ENCODE data around the gene ITGA11. TPM values are rescaled to one million over a fixed set of nuclear protein-coding genes. Genes with fewer than 3 reads are reported as not detected.

ITGA11 gene
- total RNA-seq, 1 experiment from 2014 or later, result 0.70 TPM

- Histone ChIP-seq H4K20me1 (ENCODE audit: insufficient read depth) (no peaks in the 10 kb centered on the region), H2AFZ (no peak overlapping the region), H3K4me1 (replicated peaks; ENCODE audit: insufficient read depth) (peaks cover 22% of the 10 kb centered on the region), H3K27me3 (ENCODE audit: insufficient read depth, low read depth) (no peaks in the 10 kb centered on the region), H3K27ac (no peak overlapping the region), H3K9me2 (ENCODE audit: insufficient read depth) (no peaks in the 10 kb centered on the region), H3K79me2 (ENCODE audit: low read depth) (no peaks in the 10 kb centered on the region), H3K4me3 (no peak overlapping the region), H3F3A (ENCODE audit: insufficient read depth, low read depth) (peaks cover 10% of the 10 kb centered on the region; the same call in 1 of the 2 replicates), H3K9me3 (ENCODE audit: insufficient read depth, low read depth) (no peaks in the 10 kb centered on the region), H3K4me2 (no peak overlapping the region), H3K36me3 (ENCODE audit: low read depth) (no peaks in the 10 kb centered on the region)
- BruUV-seq (replicated peaks), result no TSS peak
- TF ChIP-seq EZH2 (IDR thresholded peaks at IDR 0.05; ENCODE audit: low read depth) (no peak), CTCF (conservative IDR thresholded peaks at IDR 0.05) (no peak)
- ChIA-PET POLR2A (ENCODE audit: unreplicated experiment) (no interaction called here), CTCF (no interaction called here)
- DNase-seq, result no peak
- intact Hi-C loops (cut with micrococcal nuclease; ENCODE audit: unreplicated experiment), result no loop called here
These were observed 82.8 kb downstream of the ITGA11 start for GRCh38 chr15:68349151-68349550.

DNA sequence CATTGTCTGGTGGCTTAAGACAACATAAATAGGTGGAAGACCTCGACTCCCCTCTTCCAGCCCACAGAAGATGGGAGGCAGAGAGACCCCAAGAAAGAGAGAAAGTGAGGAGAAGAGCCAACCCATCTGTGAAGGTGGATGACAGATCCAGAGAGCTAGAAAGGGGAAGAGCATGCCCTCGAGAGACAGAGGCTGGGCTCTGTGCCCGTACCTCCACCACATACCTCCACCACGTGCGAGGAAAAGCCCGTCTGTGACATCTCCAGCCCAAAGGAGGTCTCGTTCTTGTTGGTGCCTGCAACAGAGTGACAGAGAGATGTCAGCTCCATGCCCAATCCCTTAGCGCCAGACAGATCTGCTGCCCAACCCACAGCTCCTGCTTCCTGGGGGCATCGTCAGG, 83.4 kb downstream of the ITGA11 start:
- H4K20me1 ChIP-seq (ENCODE audit: insufficient read depth), result no peaks in the 10 kb centered on the region
- TF ChIP-seq EZH2 (IDR thresholded peaks at IDR 0.05; ENCODE audit: low read depth), result no peak
- TF ChIP-seq CTCF (conservative IDR thresholded peaks at IDR 0.05), result no peak
- H3K27ac ChIP-seq, result no peak overlapping the region
- H3K4me2 ChIP-seq, result no peak overlapping the region
- no peak overlapping the region for H2AFZ ChIP-seq
- POLR2A ChIA-PET (ENCODE audit: unreplicated experiment), result no interaction called here
- no TSS peak for BruUV-seq (replicated peaks)
- no peaks in the 10 kb centered on the region for H3K36me3 ChIP-seq (ENCODE audit: low read depth)
- peaks cover 9% of the 10 kb centered on the region; the same call in 1 of the 2 replicates for H3F3A ChIP-seq (ENCODE audit: insufficient read depth, low read depth)
- CTCF ChIA-PET, result no interaction called here
- H3K9me3 ChIP-seq (ENCODE audit: insufficient read depth, low read depth), result no peaks in the 10 kb centered on the region
- intact Hi-C loops (cut with micrococcal nuclease; ENCODE audit: unreplicated experiment), result no loop called here
- H3K4me1 ChIP-seq (replicated peaks; ENCODE audit: insufficient read depth), result peaks cover 17% of the 10 kb centered on the region
- H3K9me2 ChIP-seq (ENCODE audit: insufficient read depth), result no peaks in the 10 kb centered on the region
- no peaks in the 10 kb centered on the region for H3K27me3 ChIP-seq (ENCODE audit: insufficient read depth, low read depth)
- no peaks in the 10 kb centered on the region for H3K79me2 ChIP-seq (ENCODE audit: low read depth)
- no peak for DNase-seq
- no peak overlapping the region for H3K4me3 ChIP-seq

DNA sequence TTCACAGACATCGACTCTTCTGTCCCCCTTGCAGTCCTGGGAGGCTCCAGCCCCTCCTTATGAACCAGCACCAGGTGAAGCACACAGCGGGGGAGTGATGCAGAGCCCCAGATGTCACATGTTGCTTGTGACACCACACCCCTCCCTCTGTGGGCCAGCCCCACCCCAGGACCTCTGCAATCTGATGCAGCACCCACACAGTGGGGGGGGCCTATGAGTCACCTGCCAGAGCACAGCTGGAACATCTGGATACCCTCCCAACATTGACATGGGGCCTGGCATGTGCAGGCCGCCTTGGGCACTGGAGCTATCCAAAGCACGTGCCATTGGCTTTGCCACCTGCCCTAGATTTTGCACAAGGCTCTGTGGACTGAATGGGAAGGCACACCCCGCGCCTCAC, 83.9 kb downstream of the ITGA11 start:
- H3K27ac ChIP-seq, result no peak overlapping the region
- no TSS peak for BruUV-seq (replicated peaks)
- H3K9me3 ChIP-seq (ENCODE audit: insufficient read depth, low read depth), result no peaks in the 10 kb centered on the region
- intact Hi-C loops (cut with micrococcal nuclease; ENCODE audit: unreplicated experiment), result no loop called here
- peaks cover 12% of the 10 kb centered on the region for H3K4me1 ChIP-seq (replicated peaks; ENCODE audit: insufficient read depth)
- CTCF ChIA-PET, result no interaction called here
- DNase-seq, result no peak
- POLR2A ChIA-PET (ENCODE audit: unreplicated experiment), result no interaction called here
- TF ChIP-seq EZH2 (IDR thresholded peaks at IDR 0.05; ENCODE audit: low read depth) (no peak), CTCF (conservative IDR thresholded peaks at IDR 0.05) (no peak)
- no peaks in the 10 kb centered on the region for H3K9me2 ChIP-seq (ENCODE audit: insufficient read depth)
- no peak overlapping the region for H3K4me3 ChIP-seq
- no peak overlapping the region for H2AFZ ChIP-seq
- no peaks in the 10 kb centered on the region for H4K20me1 ChIP-seq (ENCODE audit: insufficient read depth)
- no peaks in the 10 kb centered on the region for H3K27me3 ChIP-seq (ENCODE audit: insufficient read depth, low read depth)
- no peaks in the 10 kb centered on the region for H3K79me2 ChIP-seq (ENCODE audit: low read depth)
- no peak overlapping the region for H3K4me2 ChIP-seq
- peaks cover 9% of the 10 kb centered on the region; the same call in 1 of the 2 replicates for H3F3A ChIP-seq (ENCODE audit: insufficient read depth, low read depth)
- H3K36me3 ChIP-seq (ENCODE audit: low read depth), result no peaks in the 10 kb centered on the region

All from PC-9 (cell line).